Type B pancreatic cell (in vitro differentiated cells): ENCODE data around the gene ATXN2. TPM values are rescaled to one million over a fixed set of nuclear protein-coding genes. Genes with fewer than 3 reads are reported as not detected.
"Not testable (repeated sequence)": the region's sequence is repeated elsewhere in the genome, so short reads cannot be mapped to it uniquely, and the experiment has no call there.

ENCODE experiments used
- DNase-seq: peaks from one replicate; pipeline ENCODE4 v3.0.0; 2021; ENCODE audit warnings: mixed read lengths; ENCODE audit not compliant: unreplicated experiment; ENCODE audit errors: extremely low spot score
- H3K27ac Mint-ChIP-seq: 2 replicates; pipeline ENCODE4 v1.8.0; 2021; ENCODE audit warnings: mild to moderate bottlenecking, mixed read lengths
- H3K27me3 Mint-ChIP-seq: 2 replicates; pipeline ENCODE4 v1.8.0; 2021; ENCODE audit warnings: mixed read lengths
- H3K36me3 Mint-ChIP-seq: 2 replicates; pipeline ENCODE4 v1.8.0; 2021; ENCODE audit warnings: mixed read lengths
- H3K4me1 Mint-ChIP-seq: one replicate; pipeline ENCODE4 v1.8.0; 2021; ENCODE audit warnings: mixed read lengths; ENCODE audit not compliant: unreplicated experiment
- H3K4me3 Mint-ChIP-seq: 2 replicates; pipeline ENCODE4 v1.8.0; 2021; ENCODE audit warnings: mild to moderate bottlenecking, mixed read lengths
- H3K9me3 Mint-ChIP-seq: 2 replicates; pipeline ENCODE4 v1.8.0; 2021; ENCODE audit warnings: mixed read lengths
- total RNA-seq: library from RNA; stranded (reverse); gene quantifications from 2 replicates; pipeline ENCODE4 v1.2.1, GENCODE V29; 2021; ENCODE audit warnings: low replicate concordance
- TF ChIP-seq, protein P1 (sequence below): fragments of 200-600 bp; sonication (generic); conservative IDR thresholded peaks from 2 replicates; pipeline ENCODE4 v1.5.0; 2021; ENCODE audit warnings: antibody characterized with exemption, mild to moderate bottlenecking

The ATXN2 gene
- total RNA-seq, 1 donor from 2014 or later, result 80.9 TPM

DNA sequence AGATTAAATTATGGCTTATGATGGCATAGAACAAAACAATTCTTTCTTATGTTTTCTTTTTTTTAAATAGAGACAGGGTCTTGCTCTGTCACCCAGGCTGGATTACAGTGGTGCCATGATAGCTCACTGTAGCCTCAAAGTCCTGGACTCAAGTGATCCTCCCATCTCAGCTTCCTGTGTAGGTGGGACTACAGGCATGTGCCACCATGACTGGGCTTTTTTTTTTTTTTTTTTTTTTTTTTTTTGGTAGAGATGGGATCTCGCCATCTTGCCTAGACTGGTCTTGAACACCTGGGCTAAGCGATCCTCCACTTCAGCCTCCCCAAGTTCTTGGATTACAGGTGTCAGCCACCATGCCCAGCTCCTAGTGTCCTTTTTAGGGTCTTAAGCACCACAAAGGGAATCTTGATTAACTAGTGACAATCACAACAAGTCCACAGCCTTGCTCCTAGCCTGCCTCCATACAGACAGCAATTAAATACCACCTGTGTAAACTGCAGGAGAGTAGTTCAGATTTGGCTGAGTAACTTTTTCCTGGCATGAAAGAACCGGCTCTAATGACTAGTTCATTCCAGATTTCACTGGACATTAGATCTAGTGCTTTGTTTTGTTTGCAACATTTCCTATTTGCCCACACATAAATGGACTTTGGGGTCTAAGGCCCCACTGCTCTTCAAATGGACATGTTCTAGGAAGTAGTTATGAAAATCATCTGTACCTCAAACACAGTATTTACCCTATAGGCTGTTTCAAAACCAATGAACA lies 131.8 kb downstream of the ATXN2 start:
- no peak for DNase-seq
- H3K27ac Mint-ChIP-seq, result no peak overlapping the region
- peaks cover 16% of the 10 kb centered on the region for H3K36me3 Mint-ChIP-seq
- no peaks in the 10 kb centered on the region for H3K27me3 Mint-ChIP-seq
- H3K4me1 Mint-ChIP-seq, result no peaks in the 10 kb centered on the region
- TF ChIP-seq, protein P1, sequence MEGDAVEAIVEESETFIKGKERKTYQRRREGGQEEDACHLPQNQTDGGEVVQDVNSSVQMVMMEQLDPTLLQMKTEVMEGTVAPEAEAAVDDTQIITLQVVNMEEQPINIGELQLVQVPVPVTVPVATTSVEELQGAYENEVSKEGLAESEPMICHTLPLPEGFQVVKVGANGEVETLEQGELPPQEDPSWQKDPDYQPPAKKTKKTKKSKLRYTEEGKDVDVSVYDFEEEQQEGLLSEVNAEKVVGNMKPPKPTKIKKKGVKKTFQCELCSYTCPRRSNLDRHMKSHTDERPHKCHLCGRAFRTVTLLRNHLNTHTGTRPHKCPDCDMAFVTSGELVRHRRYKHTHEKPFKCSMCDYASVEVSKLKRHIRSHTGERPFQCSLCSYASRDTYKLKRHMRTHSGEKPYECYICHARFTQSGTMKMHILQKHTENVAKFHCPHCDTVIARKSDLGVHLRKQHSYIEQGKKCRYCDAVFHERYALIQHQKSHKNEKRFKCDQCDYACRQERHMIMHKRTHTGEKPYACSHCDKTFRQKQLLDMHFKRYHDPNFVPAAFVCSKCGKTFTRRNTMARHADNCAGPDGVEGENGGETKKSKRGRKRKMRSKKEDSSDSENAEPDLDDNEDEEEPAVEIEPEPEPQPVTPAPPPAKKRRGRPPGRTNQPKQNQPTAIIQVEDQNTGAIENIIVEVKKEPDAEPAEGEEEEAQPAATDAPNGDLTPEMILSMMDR, result no peak
- no peaks in the 10 kb centered on the region for H3K9me3 Mint-ChIP-seq
- no peak overlapping the region for H3K4me3 Mint-ChIP-seq

- no peaks in the 10 kb centered on the region for H3K4me1 Mint-ChIP-seq
- TF ChIP-seq, protein P1, result no peak
- no peaks in the 10 kb centered on the region for H3K27me3 Mint-ChIP-seq
- H3K27ac Mint-ChIP-seq, result no peak overlapping the region
- H3K36me3 Mint-ChIP-seq, result peaks cover 10% of the 10 kb centered on the region
- no peak for DNase-seq
- H3K9me3 Mint-ChIP-seq, result no peaks in the 10 kb centered on the region
- no peak overlapping the region for H3K4me3 Mint-ChIP-seq
These were observed 136.8 kb downstream of the ATXN2 start for GRCh38 chr12:111462210-111462769.

- not testable (repeated sequence) for DNase-seq, H3K27me3 Mint-ChIP-seq, H3K4me1 Mint-ChIP-seq, H3K27ac Mint-ChIP-seq, H3K4me3 Mint-ChIP-seq, H3K9me3 Mint-ChIP-seq
- H3K36me3 Mint-ChIP-seq, result peaks cover 18% of the 10 kb centered on the region
These were observed 139.0 kb downstream of the ATXN2 start for GRCh38 chr12:111460111-111460510.

- H3K27me3 Mint-ChIP-seq, result no peaks in the 10 kb centered on the region
- no peak overlapping the region for H3K4me3 Mint-ChIP-seq
- peaks cover 17% of the 10 kb centered on the region for H3K36me3 Mint-ChIP-seq
- TF ChIP-seq, protein P1, result no peak
- no peaks in the 10 kb centered on the region for H3K4me1 Mint-ChIP-seq
- no peaks in the 10 kb centered on the region for H3K9me3 Mint-ChIP-seq
- peak overlapping the region; percentile 29 for H3K27ac Mint-ChIP-seq
- DNase-seq, result no peak
These were observed 140.5 kb downstream of the ATXN2 start for GRCh38 chr12:111458546-111459172.

DNA sequence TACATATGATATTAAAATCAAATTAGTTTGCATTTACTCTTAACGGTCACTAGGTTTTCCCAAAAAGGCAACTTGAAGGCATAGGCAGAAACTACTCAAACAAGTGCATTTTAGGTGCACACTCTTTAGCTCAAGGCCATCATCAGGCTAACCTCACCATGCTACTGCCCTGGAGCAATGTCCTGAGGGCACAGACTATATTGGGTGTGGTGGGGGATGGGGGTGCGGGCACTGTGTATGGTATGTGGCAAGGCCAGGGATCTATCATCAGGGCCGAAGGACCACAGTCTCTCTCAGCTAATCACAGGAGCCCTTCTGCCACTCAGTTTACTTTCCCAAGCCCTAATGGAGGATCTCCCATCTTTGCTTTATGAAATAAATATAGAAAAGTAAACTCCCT lies 141.5 kb downstream of the ATXN2 start:
- no peak overlapping the region for H3K27ac Mint-ChIP-seq
- H3K4me3 Mint-ChIP-seq, result no peak overlapping the region
- H3K9me3 Mint-ChIP-seq, result no peaks in the 10 kb centered on the region
- H3K36me3 Mint-ChIP-seq, result peaks cover 17% of the 10 kb centered on the region
- H3K27me3 Mint-ChIP-seq, result no peaks in the 10 kb centered on the region
- no peaks in the 10 kb centered on the region for H3K4me1 Mint-ChIP-seq
- TF ChIP-seq, protein P1, result no peak
- DNase-seq, result no peak

GRCh38 chr12:111457071-111457470 lies 142.0 kb downstream of the ATXN2 start:
- Mint-ChIP-seq H3K27me3 (no peaks in the 10 kb centered on the region), H3K4me1 (no peaks in the 10 kb centered on the region), H3K36me3 (peaks cover 12% of the 10 kb centered on the region), H3K4me3 (no peak overlapping the region), H3K9me3 (no peaks in the 10 kb centered on the region), H3K27ac (no peak overlapping the region)
- TF ChIP-seq, protein P1, result no peak
- DNase-seq, result no peak
